HL-60/S4 treated with phorbol 12-myristate 13-acetate at 8.2 ng/mL for 4 days and 3 days (cell line): ENCODE results near the gene SUSD6.
"Not testable (repeated sequence)": the region's sequence is repeated elsewhere in the genome, so short reads cannot be mapped to it uniquely, and the experiment has no call there.

Experiments
- in situ Hi-C: fragments of 300-500 bp; cut with MboI; formaldehyde crosslinking; loops from 2 replicates; pipeline ENCODE4 v1.15.0; 2022; ENCODE audit warnings: low sequenced_read_pairs

SUSD6 gene

DNA sequence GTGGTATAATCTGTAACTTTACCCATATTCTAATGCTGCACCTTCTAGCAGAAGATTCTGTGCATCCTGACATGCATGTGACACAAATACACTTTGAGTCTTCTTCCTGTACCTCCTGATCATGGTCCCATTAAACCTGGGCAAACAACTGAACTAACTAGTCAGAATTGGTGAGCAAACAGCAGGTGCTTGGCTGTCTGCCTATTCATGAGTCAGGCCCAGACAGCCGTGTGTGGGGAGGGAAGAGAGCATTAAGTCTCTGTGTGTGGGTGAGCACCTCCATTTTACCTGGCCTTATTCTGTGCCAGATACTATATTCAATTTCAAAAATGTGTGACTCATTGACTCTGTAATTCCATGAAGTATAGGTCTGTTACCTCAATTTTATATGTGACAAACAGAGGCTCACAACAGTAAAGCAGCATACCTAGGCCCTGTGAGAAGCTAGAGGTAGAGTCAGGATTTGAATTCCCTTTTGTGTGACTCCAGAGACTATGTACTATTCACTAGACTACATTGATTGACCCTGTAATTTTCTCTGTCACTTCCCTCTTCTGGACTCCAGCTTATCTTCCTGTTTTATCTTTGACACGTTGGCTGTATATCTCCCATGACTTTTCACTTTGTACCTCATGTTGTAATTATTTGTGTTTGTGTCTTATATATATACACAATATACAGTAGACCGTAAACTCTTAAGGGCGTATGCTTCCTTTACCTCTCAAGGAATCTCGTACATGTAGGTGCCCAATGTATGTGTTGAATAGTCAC is 32.2 kb downstream of the SUSD6 start:
- in situ Hi-C loops = no loop called here

GRCh38 chr14:69644814-69645213 is 33.4 kb downstream of the SUSD6 start:
- in situ Hi-C loops = no loop called here

- in situ Hi-C loops = no loop called here
Measured at GRCh38 chr14:69647213-69647612, 35.8 kb downstream of the SUSD6 start.

DNA sequence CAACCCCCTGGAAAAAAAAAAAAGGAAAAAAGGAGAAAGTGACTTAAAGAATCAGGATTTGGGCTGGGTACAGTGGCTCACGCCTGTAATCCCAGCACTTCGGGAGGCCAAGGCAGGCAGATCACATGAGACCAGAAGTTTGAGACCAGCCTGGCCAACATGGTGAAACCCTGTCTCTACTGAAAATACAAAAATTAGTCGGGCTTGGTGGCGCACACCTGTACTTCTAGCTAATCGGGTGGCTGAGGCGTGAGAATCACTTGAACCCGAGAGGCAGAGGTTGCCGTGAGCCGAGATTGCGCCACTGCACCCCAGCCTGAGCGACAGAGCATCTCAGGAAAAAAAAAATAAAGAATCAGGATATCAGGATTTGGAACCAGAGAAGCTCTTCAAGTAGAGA is 36.2 kb downstream of the SUSD6 start:
- in situ Hi-C loops = not testable (repeated sequence)

- in situ Hi-C loops = no loop called here
Measured at GRCh38 chr14:69648480-69649451, 37.4 kb downstream of the SUSD6 start.

GRCh38 chr14:69650948-69651369 is 39.6 kb downstream of the SUSD6 start:
- in situ Hi-C loops = no loop called here

GRCh38 chr14:69651664-69652063 is 40.3 kb downstream of the SUSD6 start:
- in situ Hi-C loops = no loop called here

DNA sequence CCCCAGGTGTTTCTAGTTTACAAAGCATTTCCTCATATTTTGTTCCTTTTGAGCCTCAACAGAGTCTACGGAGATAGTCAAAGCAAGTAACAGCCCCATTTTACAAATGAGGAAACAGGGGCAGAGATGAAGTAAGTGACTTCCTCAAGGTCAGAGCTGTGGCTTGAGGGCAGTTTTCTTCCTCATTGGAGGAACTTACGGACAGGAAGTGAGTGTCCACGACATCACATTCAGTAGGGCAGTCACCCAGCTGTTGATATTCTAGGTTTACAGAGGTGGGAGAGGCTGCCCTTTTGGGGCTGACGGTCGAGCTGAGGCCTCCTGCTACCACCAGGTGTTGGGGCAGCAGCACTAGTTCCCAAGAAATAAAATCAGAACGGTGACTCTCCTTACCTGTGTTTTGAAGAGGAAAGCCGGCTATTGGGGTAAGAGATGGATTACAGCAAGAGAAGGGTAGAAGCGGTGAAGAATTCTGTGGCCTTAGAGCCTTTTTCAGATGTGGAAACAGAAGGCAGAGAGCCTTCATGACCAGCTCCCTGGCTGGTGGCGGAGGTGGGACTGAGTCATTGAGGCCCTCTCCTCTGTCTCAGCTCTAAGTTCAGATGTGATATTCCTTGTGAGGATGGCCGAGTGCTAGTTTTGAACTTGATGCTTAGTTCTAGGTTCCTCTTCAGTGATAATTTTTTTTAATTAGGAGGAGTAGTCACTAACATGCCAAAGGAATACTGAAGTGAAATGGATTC is 41.7 kb downstream of the SUSD6 start:
- in situ Hi-C loops = no loop called here

GRCh38 chr14:69654116-69654515 is 42.7 kb downstream of the SUSD6 start:
- in situ Hi-C loops = no loop called here

DNA sequence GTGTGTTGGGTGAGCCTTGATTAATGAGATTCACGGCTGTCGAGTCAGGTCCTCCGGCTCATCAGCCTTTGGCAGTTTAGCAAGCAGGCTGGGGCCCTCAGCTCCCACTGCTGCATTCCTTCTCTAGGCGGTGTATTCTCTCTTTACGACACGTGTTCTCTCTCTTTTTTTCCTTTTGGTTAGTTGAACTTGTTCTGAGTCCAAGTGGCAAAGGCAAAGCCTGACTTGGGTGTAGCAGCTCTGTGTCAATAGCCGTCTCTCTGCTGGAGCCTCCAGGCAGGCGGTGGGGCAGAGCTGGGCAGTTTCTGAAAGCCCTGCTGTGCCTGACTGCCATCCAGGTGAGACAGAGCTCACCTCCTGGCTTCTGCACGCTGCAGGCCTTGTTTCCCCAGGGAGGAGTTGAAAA is 46.6 kb downstream of the SUSD6 start:
- in situ Hi-C loops = no loop called here

- in situ Hi-C loops = no loop called here
Measured at GRCh38 chr14:69658664-69659261, 47.4 kb downstream of the SUSD6 start.

GRCh38 chr14:69660344-69661193 is 49.2 kb downstream of the SUSD6 start:
- in situ Hi-C loops = no loop called here

DNA sequence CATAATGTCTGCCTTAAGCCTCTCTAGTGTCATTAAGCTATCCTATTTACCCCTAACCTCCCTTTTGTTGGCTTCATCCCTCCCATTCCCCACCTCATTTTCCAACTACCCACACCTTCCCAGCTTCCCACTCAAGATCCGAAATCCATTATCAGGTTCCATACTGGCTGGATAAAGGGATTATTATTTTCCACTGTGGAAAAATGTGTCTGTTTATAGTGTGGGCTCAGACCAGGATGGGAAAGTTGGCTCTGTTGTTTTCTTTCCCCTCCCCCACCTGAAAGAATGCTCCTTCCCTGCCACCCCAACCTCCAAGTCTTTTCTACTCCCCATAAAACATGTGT is 49.8 kb downstream of the SUSD6 start:
- in situ Hi-C loops = no loop called here

- in situ Hi-C loops = no loop called here
Measured at GRCh38 chr14:69662636-69663299, 51.4 kb downstream of the SUSD6 start.

DNA sequence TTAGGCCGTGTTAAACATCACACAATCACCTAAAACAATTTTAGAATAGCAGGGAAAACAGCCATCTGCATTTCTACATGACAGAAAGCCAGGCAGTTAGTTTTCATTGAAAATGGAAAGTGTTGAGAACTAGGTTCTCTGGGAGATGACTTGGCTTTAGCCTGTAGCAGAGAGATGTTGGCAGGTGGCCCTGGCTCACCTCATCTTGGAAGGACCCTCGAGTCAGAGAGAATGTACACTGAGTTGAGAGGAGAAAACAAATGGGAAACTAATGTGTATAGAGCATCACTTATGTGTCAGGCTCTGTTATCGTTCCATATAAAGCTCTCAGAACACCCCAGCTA is 51.9 kb downstream of the SUSD6 start:
- in situ Hi-C loops = no loop called here

GRCh38 chr14:69664265-69664664 is 52.9 kb downstream of the SUSD6 start:
- in situ Hi-C loops = no loop called here

DNA sequence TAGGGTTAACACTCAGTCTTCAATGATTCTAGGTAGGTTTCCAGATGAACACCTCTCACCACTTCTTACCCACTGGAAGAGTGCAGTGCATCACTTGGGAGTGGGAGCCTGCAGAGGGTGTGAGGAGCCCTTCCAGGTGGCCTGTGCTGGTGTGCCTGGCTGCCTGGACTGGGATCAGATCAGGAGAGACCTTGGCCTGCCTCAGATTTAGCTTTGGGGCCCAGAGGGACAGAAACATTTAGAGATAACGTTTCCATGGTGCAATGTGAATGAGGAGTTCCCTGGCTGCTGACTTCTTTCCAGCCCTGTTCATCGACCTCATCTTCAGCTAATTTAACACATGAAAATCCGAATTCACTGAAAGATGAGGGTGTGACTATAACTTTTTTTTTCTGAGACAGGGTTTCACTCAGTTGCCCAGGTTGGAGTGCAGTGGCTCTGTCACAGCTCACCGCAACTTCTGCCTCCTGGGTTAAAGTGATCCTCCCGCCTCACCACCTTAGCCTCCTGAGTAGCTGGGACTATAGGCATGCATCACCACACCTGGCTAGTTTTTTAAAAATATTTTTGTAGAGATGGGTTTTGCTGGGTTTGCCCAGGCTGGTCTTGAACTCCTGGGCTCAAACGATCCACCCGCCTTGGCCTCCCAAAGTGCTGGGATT is 53.6 kb downstream of the SUSD6 start:
- in situ Hi-C loops = no loop called here

DNA sequence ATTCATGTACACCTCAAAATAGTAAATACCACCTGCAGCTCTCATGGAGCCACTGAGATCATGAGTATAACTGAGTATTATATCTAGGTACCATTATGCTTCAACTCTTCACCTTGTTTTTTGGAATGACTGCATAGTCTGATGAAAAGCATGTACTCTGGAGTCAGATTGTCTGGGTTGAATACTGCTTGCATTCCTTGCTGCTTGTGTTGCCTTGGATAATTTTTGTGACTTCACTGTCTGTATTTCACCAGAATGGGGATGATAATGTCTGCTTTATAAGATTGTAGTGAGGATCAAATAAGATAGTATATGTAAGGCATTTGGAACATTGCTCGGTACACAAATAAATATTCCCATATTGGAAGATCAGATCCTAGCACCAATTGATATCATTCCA is 54.2 kb downstream of the SUSD6 start:
- in situ Hi-C loops = no loop called here

DNA sequence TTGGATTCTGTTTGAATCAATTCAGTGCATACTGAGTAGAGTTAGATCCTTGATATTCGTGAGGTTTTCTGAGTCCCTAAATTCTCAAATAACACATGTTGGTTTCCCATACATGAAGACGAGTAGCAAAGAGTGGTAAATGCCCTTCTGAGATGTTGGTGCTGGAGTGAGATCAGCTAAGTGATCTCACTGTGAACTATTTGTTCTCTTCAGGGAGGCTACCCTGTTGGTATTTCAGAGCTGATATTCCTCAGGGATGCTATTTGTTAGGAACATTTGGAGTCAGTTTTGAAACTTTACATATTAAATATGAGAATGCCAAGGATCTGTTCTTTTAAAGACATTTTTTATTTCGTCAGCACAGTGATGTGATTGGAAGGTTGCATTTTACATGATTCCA is 54.7 kb downstream of the SUSD6 start:
- in situ Hi-C loops = no loop called here
